HEK293 (cell line): ENCODE data around the gene SPATA22.

Experiments
- CTCF ChIA-PET: fragments of 350-600 bp; formaldehyde crosslinking; extraction: SDS; loops from one replicate; lab custom pipeline; 2021; ENCODE audit warnings: antibody characterized with exemption; lab: Yijun Ruan, JAX
- POLR2A ChIA-PET: fragments of 300-600 bp; formaldehyde crosslinking; extraction: SDS; loops from one replicate; lab custom pipeline; 2020; ENCODE audit warnings: antibody characterized with exemption, inconsistent platforms; lab: Yijun Ruan, JAX
- H3K27ac ChIP-seq: fragments of 200-500 bp; sonication (Bioruptor generic); 2 replicates; pipeline ENCODE4 v1.5.1; 2014; ENCODE audit warnings: low read depth, low read length, control low read depth, inconsistent platforms; ENCODE audit errors: extremely low read depth
- H3K36me3 ChIP-seq, 2 experiments: fragments of 200-500 bp in 1 of 2; sonication (Bioruptor generic) in 1 of 2; 1 replicate in 1 of 2; 2 replicates in 1 of 2; pipeline ENCODE4 v1.5.1; 2014 to 2017; ENCODE audit warnings: inconsistent platforms in 2 of 2, low read length in 2 of 2; ENCODE audit not compliant: control insufficient read depth in 2 of 2, insufficient read depth in 1 of 2
- H3K4me1 ChIP-seq: fragments of 200-500 bp; sonication (Bioruptor generic); 2 replicates; pipeline ENCODE4 v1.5.1; 2014; ENCODE audit warnings: mild to moderate bottlenecking, low read length, inconsistent platforms; ENCODE audit not compliant: control insufficient read depth, insufficient read depth
- H3K4me3 ChIP-seq: 2 replicates; pipeline ENCODE4 v1.5.1; 2011; ENCODE audit warnings: low read depth, mild to moderate bottlenecking, control low read depth, low read length, moderate library complexity
- H3K9me3 ChIP-seq: fragments of 200-500 bp; sonication (Bioruptor generic); 2 replicates; pipeline ENCODE4 v1.5.1; 2014; ENCODE audit warnings: low read depth, low read length, inconsistent platforms; ENCODE audit not compliant: control insufficient read depth, insufficient read depth
- PATZ1 ChIP-seq: fragments of 450-650 bp; formaldehyde crosslinking; IDR thresholded peaks from 2 replicates; pipeline ENCODE4 v1.5.1; 2016; ENCODE audit warnings: missing biosample characterization, missing genetic modification characterization
- SP2 ChIP-seq: fragments of 450-650 bp; formaldehyde crosslinking; IDR thresholded peaks from 2 replicates; pipeline ENCODE4 v1.5.1; 2016; ENCODE audit warnings: missing biosample characterization, missing genetic modification characterization
- YY2 ChIP-seq: fragments of 450-650 bp; formaldehyde crosslinking; IDR thresholded peaks from 2 replicates; pipeline ENCODE4 v1.5.1; 2016; ENCODE audit warnings: missing biosample characterization, missing genetic modification characterization
- ZBTB20 ChIP-seq: fragments of 450-650 bp; formaldehyde crosslinking; IDR thresholded peaks from 2 replicates; pipeline ENCODE4 v1.5.1; 2016; ENCODE audit warnings: missing biosample characterization, missing genetic modification characterization
- ZNF18 ChIP-seq: fragments of 450-650 bp; formaldehyde crosslinking; IDR thresholded peaks from 2 replicates; pipeline ENCODE4 v1.5.1; 2016; ENCODE audit warnings: missing biosample characterization, missing genetic modification characterization
- ZNF184 ChIP-seq: fragments of 450-650 bp; IDR thresholded peaks from 2 replicates; pipeline ENCODE4 v1.5.1; 2018; ENCODE audit warnings: missing biosample characterization, mild to moderate bottlenecking, missing genetic modification characterization
- ZNF248 ChIP-seq: fragments of 450-650 bp; formaldehyde crosslinking; IDR thresholded peaks from 2 replicates; pipeline ENCODE4 v1.5.1; 2017; ENCODE audit warnings: missing biosample characterization, missing genetic modification characterization
- ZNF449 ChIP-seq: fragments of 450-650 bp; formaldehyde crosslinking; IDR thresholded peaks from 2 replicates; pipeline ENCODE4 v1.5.1; 2017; ENCODE audit warnings: missing biosample characterization, mild to moderate bottlenecking, missing genetic modification characterization, moderate library complexity
- ZNF473 ChIP-seq: fragments of 450-650 bp; formaldehyde crosslinking; IDR thresholded peaks from 2 replicates; pipeline ENCODE4 v1.5.1; 2017; ENCODE audit warnings: missing biosample characterization, missing genetic modification characterization
- ZNF558 ChIP-seq: fragments of 450-650 bp; formaldehyde crosslinking; IDR thresholded peaks from 2 replicates; pipeline ENCODE4 v1.5.1; 2016; ENCODE audit warnings: missing biosample characterization, missing genetic modification characterization
- ZNF629 ChIP-seq: fragments of 450-650 bp; formaldehyde crosslinking; IDR thresholded peaks from 2 replicates; pipeline ENCODE4 v1.5.1; 2017; ENCODE audit warnings: missing biosample characterization, missing genetic modification characterization
- ZNF664 ChIP-seq: fragments of 450-650 bp; formaldehyde crosslinking; IDR thresholded peaks from 2 replicates; pipeline ENCODE4 v1.5.1; 2016; ENCODE audit warnings: missing biosample characterization, missing genetic modification characterization
- ZNF707 ChIP-seq: fragments of 450-650 bp; formaldehyde crosslinking; IDR thresholded peaks from 2 replicates; pipeline ENCODE4 v1.5.1; 2016; ENCODE audit warnings: missing biosample characterization, missing genetic modification characterization
- ZNF791 ChIP-seq: fragments of 450-650 bp; formaldehyde crosslinking; IDR thresholded peaks from 2 replicates; pipeline ENCODE4 v1.5.1; 2016; ENCODE audit warnings: missing biosample characterization, missing genetic modification characterization
- TF ChIP-seq, protein P1 (sequence below): fragments of 450-650 bp; formaldehyde crosslinking; IDR thresholded peaks from 2 replicates; pipeline ENCODE4 v1.5.1; 2016; ENCODE audit warnings: missing biosample characterization, missing genetic modification characterization
- TF ChIP-seq, protein P2 (sequence below): fragments of 450-650 bp; formaldehyde crosslinking; IDR thresholded peaks from 2 replicates; pipeline ENCODE4 v1.5.1; 2016; ENCODE audit warnings: missing biosample characterization, missing genetic modification characterization, low read depth

Gene SPATA22

DNA sequence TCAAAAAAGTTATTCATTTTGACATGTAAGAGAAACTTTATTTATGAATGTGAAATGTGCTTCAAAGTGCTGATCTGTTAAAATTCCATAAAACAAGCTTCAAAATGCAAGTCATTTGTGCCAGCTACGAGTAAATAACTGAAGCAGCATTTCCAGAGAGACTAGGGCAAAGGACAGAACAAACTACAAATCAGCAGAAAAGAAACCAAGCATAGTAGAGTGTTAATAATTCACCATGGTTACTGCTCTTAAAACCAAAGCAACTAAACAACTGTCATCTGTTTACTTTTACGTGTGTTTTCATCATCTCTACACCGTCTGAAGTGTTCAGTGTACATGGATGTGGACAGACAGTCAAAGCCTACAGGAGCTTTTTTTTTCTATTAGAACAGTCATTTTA lies 2.6 kb upstream of the SPATA22 start:
- Histone ChIP-seq H3K27ac (no peak overlapping the region), H3K4me1 (no peaks in the 10 kb centered on the region), H3K36me3 (no peaks in the 10 kb centered on the region), H3K4me3 (no peak overlapping the region), H3K9me3 (no peaks in the 10 kb centered on the region)
- ChIA-PET CTCF (interaction anchor here (1.0 kb wide), 1 partner anchor 27 kb away, joined by 3 read pairs; no protein-coding TSS in a partner anchor), POLR2A (no interaction called here)
- no peak for TF ChIP-seq ZNF791 (tag by site-specific recombination)
- no peak for TF ChIP-seq ZBTB20 (tag by site-specific recombination)
- TF ChIP-seq PATZ1 (tag by site-specific recombination), result no peak

DNA sequence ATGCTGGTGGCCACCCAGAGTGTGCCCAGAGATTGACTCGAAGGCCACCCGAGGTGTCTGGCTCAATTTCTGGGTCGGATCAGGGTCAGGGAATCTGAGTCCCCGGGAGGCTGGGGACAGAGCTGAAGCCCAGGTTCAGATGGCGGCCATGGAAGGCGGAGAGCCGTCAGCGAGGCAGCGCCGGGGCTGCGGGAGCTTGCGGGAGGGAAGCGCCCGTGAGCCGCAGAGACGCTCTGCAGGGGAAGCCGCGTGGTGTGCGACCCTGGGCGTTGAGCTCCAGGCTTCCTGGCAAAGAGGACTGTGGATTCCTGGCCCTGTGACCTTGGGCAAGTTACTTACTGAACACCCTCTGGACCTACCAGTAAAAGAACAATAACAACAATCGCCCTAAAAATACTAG lies 518 bp upstream of the SPATA22 start:
- POLR2A ChIA-PET, result no interaction called here
- Histone ChIP-seq H3K9me3 (no peaks in the 10 kb centered on the region), H3K36me3 (no peaks in the 10 kb centered on the region), H3K4me3 (no peak overlapping the region), H3K4me1 (no peaks in the 10 kb centered on the region), H3K27ac (no peak overlapping the region)
- CTCF ChIA-PET, result interaction anchor here (0.7 kb wide), 1 partner anchor 214 kb away, joined by 3 read pairs; no protein-coding TSS in a partner anchor
- no peak for TF ChIP-seq SP2 (tag by site-specific recombination)
- no peak for TF ChIP-seq ZNF248 (tag by site-specific recombination)
- TF ChIP-seq, protein P1, sequence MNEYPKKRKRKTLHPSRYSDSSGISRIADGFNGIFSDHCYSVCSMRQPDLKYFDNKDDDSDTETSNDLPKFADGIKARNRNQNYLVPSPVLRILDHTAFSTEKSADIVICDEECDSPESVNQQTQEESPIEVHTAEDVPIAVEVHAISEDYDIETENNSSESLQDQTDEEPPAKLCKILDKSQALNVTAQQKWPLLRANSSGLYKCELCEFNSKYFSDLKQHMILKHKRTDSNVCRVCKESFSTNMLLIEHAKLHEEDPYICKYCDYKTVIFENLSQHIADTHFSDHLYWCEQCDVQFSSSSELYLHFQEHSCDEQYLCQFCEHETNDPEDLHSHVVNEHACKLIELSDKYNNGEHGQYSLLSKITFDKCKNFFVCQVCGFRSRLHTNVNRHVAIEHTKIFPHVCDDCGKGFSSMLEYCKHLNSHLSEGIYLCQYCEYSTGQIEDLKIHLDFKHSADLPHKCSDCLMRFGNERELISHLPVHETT, result no peak
- TF ChIP-seq ZNF629 (tag by site-specific recombination), result no peak
- no peak for TF ChIP-seq ZNF449 (tag by site-specific recombination)
- TF ChIP-seq ZNF558 (tag by site-specific recombination), result no peak
- TF ChIP-seq ZNF707, result no peak
- no peak for TF ChIP-seq ZNF184
- no peak for TF ChIP-seq ZNF473 (tag by site-specific recombination)
- TF ChIP-seq YY2 (tag by site-specific recombination), result no peak
- TF ChIP-seq ZNF664 (tag by site-specific recombination), result no peak
- TF ChIP-seq ZNF18 (tag by site-specific recombination), result no peak
- TF ChIP-seq, protein P2, sequence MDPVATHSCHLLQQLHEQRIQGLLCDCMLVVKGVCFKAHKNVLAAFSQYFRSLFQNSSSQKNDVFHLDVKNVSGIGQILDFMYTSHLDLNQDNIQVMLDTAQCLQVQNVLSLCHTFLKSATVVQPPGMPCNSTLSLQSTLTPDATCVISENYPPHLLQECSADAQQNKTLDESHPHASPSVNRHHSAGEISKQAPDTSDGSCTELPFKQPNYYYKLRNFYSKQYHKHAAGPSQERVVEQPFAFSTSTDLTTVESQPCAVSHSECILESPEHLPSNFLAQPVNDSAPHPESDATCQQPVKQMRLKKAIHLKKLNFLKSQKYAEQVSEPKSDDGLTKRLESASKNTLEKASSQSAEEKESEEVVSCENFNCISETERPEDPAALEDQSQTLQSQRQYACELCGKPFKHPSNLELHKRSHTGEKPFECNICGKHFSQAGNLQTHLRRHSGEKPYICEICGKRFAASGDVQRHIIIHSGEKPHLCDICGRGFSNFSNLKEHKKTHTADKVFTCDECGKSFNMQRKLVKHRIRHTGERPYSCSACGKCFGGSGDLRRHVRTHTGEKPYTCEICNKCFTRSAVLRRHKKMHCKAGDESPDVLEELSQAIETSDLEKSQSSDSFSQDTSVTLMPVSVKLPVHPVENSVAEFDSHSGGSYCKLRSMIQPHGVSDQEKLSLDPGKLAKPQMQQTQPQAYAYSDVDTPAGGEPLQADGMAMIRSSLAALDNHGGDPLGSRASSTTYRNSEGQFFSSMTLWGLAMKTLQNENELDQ, result no peak
